Stomach (tissue), 4 donors: Measurements from ENCODE around the gene IL6.

Experiments used
- CTCF ChIP-seq, 7 experiments: fragments of 450-650 bp in 4 of 7; fragments of 200-600 bp in 3 of 7; sonication (generic) in 3 of 7; IDR thresholded peaks; one replicate each; pipeline ENCODE4 v1.5.1; 2016 to 2019; ENCODE audit warnings: antibody characterized with exemption in 7 of 7, control low read depth in 2 of 7, mild to moderate bottlenecking in 1 of 7
- EP300 ChIP-seq: sonication (generic); formaldehyde crosslinking; IDR thresholded peaks from one replicate; pipeline ENCODE4 v1.6.1; 2017; ENCODE audit warnings: antibody characterized with exemption
- POLR2A ChIP-seq, 4 donors: fragments of 450-650 bp; IDR thresholded peaks; one replicate each; pipeline ENCODE4 v1.6.1; 2016; ENCODE audit warnings: antibody characterized with exemption in 4 of 4, control low read depth in 2 of 4, mild to moderate bottlenecking in 1 of 4, moderate library complexity in 1 of 4

- no peak for TF ChIP-seq POLR2A (IDR thresholded peaks at IDR 0.05)
- no peak for TF ChIP-seq CTCF (IDR thresholded peaks at IDR 0.05)
- no peak for TF ChIP-seq EP300
Measured at GRCh38 chr7:22730066-22730710, 3.2 kb downstream of the IL6 start.
